A673 (cell line): ENCODE measurements around the gene CABLES1.

Source experiments
- EZH2 ChIP-seq: fragments of 200-600 bp; sonication (generic); IDR thresholded peaks from 2 replicates; pipeline ENCODE4 v1.6.1; 2017; ENCODE audit warnings: borderline replicate concordance, low read depth, mild to moderate bottlenecking, mixed read lengths, antibody characterized with exemption, low read length; ENCODE audit not compliant: poor library complexity, severe bottlenecking
- TF ChIP-seq, protein P1 (sequence below): fragments of 300-800, 200-600 bp; sonication (generic); conservative IDR thresholded peaks from 2 replicates; pipeline ENCODE4 v1.5.1; 2017; ENCODE audit warnings: low read depth, mild to moderate bottlenecking, antibody characterized with exemption, low read length, moderate library complexity, mixed read lengths

DNA sequence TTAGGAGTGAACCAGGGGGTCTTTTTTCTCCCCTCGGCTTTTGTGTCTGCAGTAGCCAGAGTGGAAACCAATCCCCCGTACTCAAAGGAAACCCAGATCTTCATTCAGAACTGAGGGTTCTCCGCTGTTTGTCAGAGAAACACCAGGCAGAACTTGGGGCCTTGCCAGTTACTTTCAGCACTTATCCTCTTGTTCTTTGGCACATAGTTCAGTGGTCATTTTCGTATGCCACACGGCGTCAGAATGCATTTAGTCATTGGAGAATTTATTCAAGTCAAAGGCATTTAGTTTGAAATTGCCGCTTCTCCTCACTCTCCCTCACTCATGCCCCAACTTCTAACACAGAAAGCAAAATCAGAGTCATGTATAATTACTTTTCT, 102.9 kb downstream of the CABLES1 start:
- no peak for TF ChIP-seq EZH2
- TF ChIP-seq, protein P1, sequence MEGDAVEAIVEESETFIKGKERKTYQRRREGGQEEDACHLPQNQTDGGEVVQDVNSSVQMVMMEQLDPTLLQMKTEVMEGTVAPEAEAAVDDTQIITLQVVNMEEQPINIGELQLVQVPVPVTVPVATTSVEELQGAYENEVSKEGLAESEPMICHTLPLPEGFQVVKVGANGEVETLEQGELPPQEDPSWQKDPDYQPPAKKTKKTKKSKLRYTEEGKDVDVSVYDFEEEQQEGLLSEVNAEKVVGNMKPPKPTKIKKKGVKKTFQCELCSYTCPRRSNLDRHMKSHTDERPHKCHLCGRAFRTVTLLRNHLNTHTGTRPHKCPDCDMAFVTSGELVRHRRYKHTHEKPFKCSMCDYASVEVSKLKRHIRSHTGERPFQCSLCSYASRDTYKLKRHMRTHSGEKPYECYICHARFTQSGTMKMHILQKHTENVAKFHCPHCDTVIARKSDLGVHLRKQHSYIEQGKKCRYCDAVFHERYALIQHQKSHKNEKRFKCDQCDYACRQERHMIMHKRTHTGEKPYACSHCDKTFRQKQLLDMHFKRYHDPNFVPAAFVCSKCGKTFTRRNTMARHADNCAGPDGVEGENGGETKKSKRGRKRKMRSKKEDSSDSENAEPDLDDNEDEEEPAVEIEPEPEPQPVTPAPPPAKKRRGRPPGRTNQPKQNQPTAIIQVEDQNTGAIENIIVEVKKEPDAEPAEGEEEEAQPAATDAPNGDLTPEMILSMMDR = no peak
